ENCODE results near the gene VNN1.

Gene VNN1

GRCh38 chr6:132669690-132670291 lies 44.1 kb downstream of the VNN1 start:
- Histone ChIP-seq H3K27me3 (ENCODE audit: insufficient read depth, low read length, poor library complexity) (no peaks in the 10 kb centered on the region), H3K9ac (ENCODE audit: low read depth, low read length) (no peak overlapping the region), H3K79me2 (ENCODE audit: insufficient read depth, low read length) (no peaks in the 10 kb centered on the region), H3K4me2 (ENCODE audit: insufficient read depth, low read length) (no peak overlapping the region), H4K20me1 (ENCODE audit: insufficient read depth, low read length) (no peaks in the 10 kb centered on the region), H3K4me1 (ENCODE audit: insufficient read depth, low read length) (no peaks in the 10 kb centered on the region), H3K27ac (ENCODE audit: low read length) (no peak overlapping the region), H3K9me3 (ENCODE audit: insufficient read depth, low read length, severe bottlenecking) (no peaks in the 10 kb centered on the region), H3K36me3 (ENCODE audit: insufficient read depth, low read length) (no peaks in the 10 kb centered on the region), H3K4me3 (ENCODE audit: low read depth in 1 of 2, low read length in 2 of 2) (no peak overlapping the region), H2AFZ (ENCODE audit: low read depth, low read length) (0 out of 2 replicates have a peak overlapping the region, but pooled peaks have one; percentile 4)
- DNase-seq: no peak
- ATAC-seq (ENCODE audit: insufficient read depth, low read depth): peak; percentile 53; the same call in 2 of the 3 replicates
- TF ChIP-seq CTCF (IDR thresholded peaks at IDR 0.05; ENCODE audit: borderline replicate concordance, extremely low read depth, low read length, poor library complexity, severe bottlenecking) (peak; percentile 50), EZH2 (IDR thresholded peaks at IDR 0.05; ENCODE audit: borderline replicate concordance, low read depth, low read length, severe bottlenecking) (no peak)

- no peak for DNase-seq
- Histone ChIP-seq H3K4me2 (ENCODE audit: insufficient read depth, low read length) (no peak overlapping the region), H3K9ac (ENCODE audit: low read depth, low read length) (no peak overlapping the region), H3K4me1 (ENCODE audit: insufficient read depth, low read length) (no peaks in the 10 kb centered on the region), H3K36me3 (ENCODE audit: insufficient read depth, low read length) (no peaks in the 10 kb centered on the region), H3K9me3 (ENCODE audit: insufficient read depth, low read length, severe bottlenecking) (no peaks in the 10 kb centered on the region), H4K20me1 (ENCODE audit: insufficient read depth, low read length) (no peaks in the 10 kb centered on the region), H3K79me2 (ENCODE audit: insufficient read depth, low read length) (no peaks in the 10 kb centered on the region), H3K27me3 (ENCODE audit: insufficient read depth, low read length, poor library complexity) (no peaks in the 10 kb centered on the region), H2AFZ (ENCODE audit: low read depth, low read length) (no peak overlapping the region), H3K27ac (ENCODE audit: low read length) (no peak overlapping the region), H3K4me3 (ENCODE audit: low read depth in 1 of 2, low read length in 2 of 2) (no peak overlapping the region)
- no peak for ATAC-seq (ENCODE audit: insufficient read depth, low read depth)
- TF ChIP-seq CTCF (IDR thresholded peaks at IDR 0.05; ENCODE audit: borderline replicate concordance, extremely low read depth, low read length, poor library complexity, severe bottlenecking) (no peak), EZH2 (IDR thresholded peaks at IDR 0.05; ENCODE audit: borderline replicate concordance, low read depth, low read length, severe bottlenecking) (no peak)
Measured at GRCh38 chr6:132666118-132666517, 47.7 kb downstream of the VNN1 start.

GRCh38 chr6:132664309-132665034 lies 49.4 kb downstream of the VNN1 start:
- TF ChIP-seq EZH2 (IDR thresholded peaks at IDR 0.05; ENCODE audit: borderline replicate concordance, low read depth, low read length, severe bottlenecking) (no peak), CTCF (IDR thresholded peaks at IDR 0.05; ENCODE audit: borderline replicate concordance, extremely low read depth, low read length, poor library complexity, severe bottlenecking) (no peak)
- DNase-seq: no peak
- Histone ChIP-seq H3K9ac (ENCODE audit: low read depth, low read length) (no peak overlapping the region), H3K27ac (ENCODE audit: low read length) (no peak overlapping the region), H2AFZ (ENCODE audit: low read depth, low read length) (no peak overlapping the region), H3K9me3 (ENCODE audit: insufficient read depth, low read length, severe bottlenecking) (no peaks in the 10 kb centered on the region), H4K20me1 (ENCODE audit: insufficient read depth, low read length) (no peaks in the 10 kb centered on the region), H3K27me3 (ENCODE audit: insufficient read depth, low read length, poor library complexity) (no peaks in the 10 kb centered on the region), H3K4me1 (ENCODE audit: insufficient read depth, low read length) (no peaks in the 10 kb centered on the region), H3K79me2 (ENCODE audit: insufficient read depth, low read length) (no peaks in the 10 kb centered on the region), H3K36me3 (ENCODE audit: insufficient read depth, low read length) (no peaks in the 10 kb centered on the region), H3K4me3 (ENCODE audit: low read depth in 1 of 2, low read length in 2 of 2) (no peak overlapping the region), H3K4me2 (ENCODE audit: insufficient read depth, low read length) (no peak overlapping the region)
- no peak for ATAC-seq (ENCODE audit: insufficient read depth, low read depth)

All from DND-41 (cell line).